ENCODE measurements around the gene PATZ1.

Gene PATZ1

DNA sequence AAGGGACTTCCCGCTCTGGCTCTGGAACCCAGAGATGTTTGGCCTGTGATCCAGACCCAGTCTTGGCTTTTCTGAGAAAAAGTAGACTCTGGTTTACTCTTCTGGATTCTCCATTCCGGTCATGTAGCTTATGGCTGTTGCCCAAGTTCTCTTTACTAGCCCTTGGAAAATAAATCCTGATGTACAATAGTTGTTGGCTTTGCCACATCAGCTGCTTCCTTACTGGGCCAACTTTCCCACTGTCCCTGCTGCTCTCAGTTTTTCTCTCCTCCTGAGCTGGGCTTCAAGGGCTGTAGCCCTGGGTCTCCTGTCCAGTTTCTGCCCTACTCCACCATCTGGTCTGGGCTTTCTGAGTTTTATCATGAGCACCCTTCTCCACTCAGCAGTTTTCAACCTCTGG is 12.5 kb downstream of the PATZ1 start:
- TF ChIP-seq ZNF426 (tag by site-specific recombination; IDR thresholded peaks at IDR 0.05), result no peak
- no peak for TF ChIP-seq ZNF146 (tag by site-specific recombination; IDR thresholded peaks at IDR 0.05)
- TF ChIP-seq ZNF548 (tag by site-specific recombination; IDR thresholded peaks at IDR 0.05), result no peak
- TF ChIP-seq HOXA7 (CRISPR knock-in tag; IDR thresholded peaks at IDR 0.05; ENCODE audit: borderline replicate concordance), result no peak
- TF ChIP-seq ZBTB48 (tag by site-specific recombination; IDR thresholded peaks at IDR 0.05), result no peak
- no peak for TF ChIP-seq ZNF10 (tag by site-specific recombination; IDR thresholded peaks at IDR 0.05)
- TF ChIP-seq YY2 (tag by site-specific recombination; IDR thresholded peaks at IDR 0.05), result no peak
- no peak for TF ChIP-seq ZNF174 (tag by site-specific recombination; IDR thresholded peaks at IDR 0.05)
- TF ChIP-seq ZNF501 (tag by site-specific recombination; IDR thresholded peaks at IDR 0.05), result no peak
- ChIA-PET CTCF (interaction anchor here (0.8 to 2.7 kb wide), 3 partner anchors 11 to 61 kb away, joined by 3 to 10 read pairs (median 4); no protein-coding TSS in a partner anchor), POLR2A (no interaction called here)
- no peak overlapping the region for H3K4me3 ChIP-seq (ENCODE audit: low read depth, low read length)
- H3K4me1 ChIP-seq (ENCODE audit: control insufficient read depth, insufficient read depth, low read length), result no peaks in the 10 kb centered on the region
- H3K9me3 ChIP-seq (ENCODE audit: control insufficient read depth, insufficient read depth, low read depth, low read length), result no peaks in the 10 kb centered on the region
- no peak overlapping the region for H3K27ac ChIP-seq (ENCODE audit: extremely low read depth, low read depth, low read length)
- peaks cover 51 to 89% of the 10 kb centered on the region in 2 experiments for H3K36me3 ChIP-seq (ENCODE audit: control insufficient read depth in 2 of 2, insufficient read depth in 1 of 2, low read length in 2 of 2)

DNA sequence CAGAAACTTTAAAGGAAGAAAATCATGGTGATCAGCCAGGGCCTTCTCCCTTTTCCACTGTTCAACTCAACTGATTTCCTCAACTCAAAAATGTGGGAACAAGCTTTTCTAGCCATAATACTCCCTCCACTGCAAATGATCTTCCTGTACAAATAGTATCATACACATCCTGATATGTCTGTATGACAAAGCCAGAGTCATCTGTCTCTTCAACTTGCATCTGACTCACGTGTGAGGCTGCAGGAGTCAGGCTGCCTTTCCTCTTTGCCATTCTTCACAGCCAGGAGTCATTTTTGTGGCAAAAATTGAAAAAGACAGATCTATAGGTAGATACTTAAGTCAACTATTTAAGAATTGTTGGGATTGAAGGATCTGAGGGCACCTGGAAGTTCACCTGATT is 13.3 kb downstream of the PATZ1 start:
- CTCF ChIA-PET, result interaction anchor here (0.7 to 2.7 kb wide), 2 partner anchors 8 to 20 kb away, joined by 3 to 10 read pairs; no protein-coding TSS in a partner anchor
- Histone ChIP-seq H3K4me1 (ENCODE audit: control insufficient read depth, insufficient read depth, low read length) (no peaks in the 10 kb centered on the region), H3K36me3 (ENCODE audit: control insufficient read depth in 2 of 2, insufficient read depth in 1 of 2, low read length in 2 of 2) (peaks cover 50 to 89% of the 10 kb centered on the region in 2 experiments), H3K9me3 (ENCODE audit: control insufficient read depth, insufficient read depth, low read depth, low read length) (no peaks in the 10 kb centered on the region), H3K27ac (ENCODE audit: extremely low read depth, low read depth, low read length) (no peak overlapping the region), H3K4me3 (ENCODE audit: low read depth, low read length) (no peak overlapping the region)
- POLR2A ChIA-PET, result interaction anchor here (0.6 kb wide), 1 partner anchor 35 kb away, joined by 4 read pairs; no protein-coding TSS in a partner anchor
- no peak for TF ChIP-seq GLI2 (tag by site-specific recombination; IDR thresholded peaks at IDR 0.05; ENCODE audit: borderline replicate concordance, low read depth)
- TF ChIP-seq ZNF600 (tag by site-specific recombination; IDR thresholded peaks at IDR 0.05), result no peak
- TF ChIP-seq HOXC10 (CRISPR knock-in tag; IDR thresholded peaks at IDR 0.05), result no peak
- TF ChIP-seq ZNF350 (tag by site-specific recombination; IDR thresholded peaks at IDR 0.05), result no peak
- TF ChIP-seq ZNF202 (tag by site-specific recombination; IDR thresholded peaks at IDR 0.05; ENCODE audit: borderline replicate concordance), result no peak
- no peak for TF ChIP-seq ZBTB21 (tag by site-specific recombination; IDR thresholded peaks at IDR 0.05)
- TF ChIP-seq, protein P1, sequence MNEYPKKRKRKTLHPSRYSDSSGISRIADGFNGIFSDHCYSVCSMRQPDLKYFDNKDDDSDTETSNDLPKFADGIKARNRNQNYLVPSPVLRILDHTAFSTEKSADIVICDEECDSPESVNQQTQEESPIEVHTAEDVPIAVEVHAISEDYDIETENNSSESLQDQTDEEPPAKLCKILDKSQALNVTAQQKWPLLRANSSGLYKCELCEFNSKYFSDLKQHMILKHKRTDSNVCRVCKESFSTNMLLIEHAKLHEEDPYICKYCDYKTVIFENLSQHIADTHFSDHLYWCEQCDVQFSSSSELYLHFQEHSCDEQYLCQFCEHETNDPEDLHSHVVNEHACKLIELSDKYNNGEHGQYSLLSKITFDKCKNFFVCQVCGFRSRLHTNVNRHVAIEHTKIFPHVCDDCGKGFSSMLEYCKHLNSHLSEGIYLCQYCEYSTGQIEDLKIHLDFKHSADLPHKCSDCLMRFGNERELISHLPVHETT (tag by site-specific recombination; IDR thresholded peaks at IDR 0.05), result no peak
- TF ChIP-seq ZNF324 (tag by site-specific recombination; IDR thresholded peaks at IDR 0.05), result no peak
- TF ChIP-seq, protein P2, sequence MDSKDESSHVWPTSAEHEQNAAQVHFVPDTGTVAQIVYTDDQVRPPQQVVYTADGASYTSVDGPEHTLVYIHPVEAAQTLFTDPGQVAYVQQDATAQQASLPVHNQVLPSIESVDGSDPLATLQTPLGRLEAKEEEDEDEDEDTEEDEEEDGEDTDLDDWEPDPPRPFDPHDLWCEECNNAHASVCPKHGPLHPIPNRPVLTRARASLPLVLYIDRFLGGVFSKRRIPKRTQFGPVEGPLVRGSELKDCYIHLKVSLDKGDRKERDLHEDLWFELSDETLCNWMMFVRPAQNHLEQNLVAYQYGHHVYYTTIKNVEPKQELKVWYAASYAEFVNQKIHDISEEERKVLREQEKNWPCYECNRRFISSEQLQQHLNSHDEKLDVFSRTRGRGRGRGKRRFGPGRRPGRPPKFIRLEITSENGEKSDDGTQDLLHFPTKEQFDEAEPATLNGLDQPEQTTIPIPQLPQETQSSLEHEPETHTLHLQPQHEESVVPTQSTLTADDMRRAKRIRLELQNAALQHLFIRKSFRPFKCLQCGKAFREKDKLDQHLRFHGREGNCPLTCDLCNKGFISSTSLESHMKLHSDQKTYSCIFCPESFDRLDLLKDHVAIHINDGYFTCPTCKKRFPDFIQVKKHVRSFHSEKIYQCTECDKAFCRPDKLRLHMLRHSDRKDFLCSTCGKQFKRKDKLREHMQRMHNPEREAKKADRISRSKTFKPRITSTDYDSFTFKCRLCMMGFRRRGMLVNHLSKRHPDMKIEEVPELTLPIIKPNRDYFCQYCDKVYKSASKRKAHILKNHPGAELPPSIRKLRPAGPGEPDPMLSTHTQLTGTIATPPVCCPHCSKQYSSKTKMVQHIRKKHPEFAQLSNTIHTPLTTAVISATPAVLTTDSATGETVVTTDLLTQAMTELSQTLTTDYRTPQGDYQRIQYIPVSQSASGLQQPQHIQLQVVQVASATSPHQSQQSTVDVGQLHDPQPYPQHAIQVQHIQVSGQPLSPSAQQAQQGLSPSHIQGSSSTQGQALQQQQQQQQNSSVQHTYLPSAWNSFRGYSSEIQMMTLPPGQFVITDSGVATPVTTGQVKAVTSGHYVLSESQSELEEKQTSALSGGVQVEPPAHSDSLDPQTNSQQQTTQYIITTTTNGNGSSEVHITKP (tag by site-specific recombination; IDR thresholded peaks at IDR 0.05), result no peak
- TF ChIP-seq KLF7 (tag by site-specific recombination; IDR thresholded peaks at IDR 0.05; ENCODE audit: borderline replicate concordance), result no peak
- TF ChIP-seq ZBTB17 (tag by site-specific recombination; IDR thresholded peaks at IDR 0.05), result no peak
- no peak for TF ChIP-seq ZNF529 (tag by site-specific recombination; IDR thresholded peaks at IDR 0.05; ENCODE audit: insufficient replicate concordance)
- TF ChIP-seq ZFHX2 (tag by site-specific recombination; conservative IDR thresholded peaks at IDR 0.05), result no peak
- no peak for TF ChIP-seq ZNF777 (tag by site-specific recombination; IDR thresholded peaks at IDR 0.05; ENCODE audit: borderline replicate concordance)
- TF ChIP-seq ZNF239 (tag by site-specific recombination; IDR thresholded peaks at IDR 0.05), result no peak
- TF ChIP-seq, protein P3, sequence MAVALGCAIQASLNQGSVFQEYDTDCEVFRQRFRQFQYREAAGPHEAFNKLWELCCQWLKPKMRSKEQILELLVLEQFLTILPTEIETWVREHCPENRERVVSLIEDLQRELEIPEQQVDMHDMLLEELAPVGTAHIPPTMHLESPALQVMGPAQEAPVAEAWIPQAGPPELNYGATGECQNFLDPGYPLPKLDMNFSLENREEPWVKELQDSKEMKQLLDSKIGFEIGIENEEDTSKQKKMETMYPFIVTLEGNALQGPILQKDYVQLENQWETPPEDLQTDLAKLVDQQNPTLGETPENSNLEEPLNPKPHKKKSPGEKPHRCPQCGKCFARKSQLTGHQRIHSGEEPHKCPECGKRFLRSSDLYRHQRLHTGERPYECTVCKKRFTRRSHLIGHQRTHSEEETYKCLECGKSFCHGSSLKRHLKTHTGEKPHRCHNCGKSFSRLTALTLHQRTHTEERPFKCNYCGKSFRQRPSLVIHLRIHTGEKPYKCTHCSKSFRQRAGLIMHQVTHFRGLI (tag by site-specific recombination; IDR thresholded peaks at IDR 0.05), result no peak
- TF ChIP-seq, protein P4, sequence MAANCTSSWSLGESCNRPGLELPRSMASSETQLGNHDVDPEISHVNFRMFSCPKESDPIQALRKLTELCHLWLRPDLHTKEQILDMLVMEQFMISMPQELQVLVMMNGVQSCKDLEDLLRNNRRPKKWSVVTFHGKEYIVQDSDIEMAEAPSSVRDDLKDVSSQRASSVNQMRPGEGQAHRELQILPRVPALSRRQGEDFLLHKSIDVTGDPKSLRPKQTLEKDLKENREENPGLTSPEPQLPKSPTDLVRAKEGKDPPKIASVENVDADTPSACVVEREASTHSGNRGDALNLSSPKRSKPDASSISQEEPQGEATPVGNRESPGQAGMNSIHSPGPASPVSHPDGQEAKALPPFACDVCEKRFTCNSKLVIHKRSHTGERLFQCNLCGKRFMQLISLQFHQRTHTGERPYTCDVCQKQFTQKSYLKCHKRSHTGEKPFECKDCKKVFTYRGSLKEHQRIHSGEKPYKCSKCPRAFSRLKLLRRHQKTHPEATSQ (tag by site-specific recombination; IDR thresholded peaks at IDR 0.05), result no peak
- TF ChIP-seq, protein P5, sequence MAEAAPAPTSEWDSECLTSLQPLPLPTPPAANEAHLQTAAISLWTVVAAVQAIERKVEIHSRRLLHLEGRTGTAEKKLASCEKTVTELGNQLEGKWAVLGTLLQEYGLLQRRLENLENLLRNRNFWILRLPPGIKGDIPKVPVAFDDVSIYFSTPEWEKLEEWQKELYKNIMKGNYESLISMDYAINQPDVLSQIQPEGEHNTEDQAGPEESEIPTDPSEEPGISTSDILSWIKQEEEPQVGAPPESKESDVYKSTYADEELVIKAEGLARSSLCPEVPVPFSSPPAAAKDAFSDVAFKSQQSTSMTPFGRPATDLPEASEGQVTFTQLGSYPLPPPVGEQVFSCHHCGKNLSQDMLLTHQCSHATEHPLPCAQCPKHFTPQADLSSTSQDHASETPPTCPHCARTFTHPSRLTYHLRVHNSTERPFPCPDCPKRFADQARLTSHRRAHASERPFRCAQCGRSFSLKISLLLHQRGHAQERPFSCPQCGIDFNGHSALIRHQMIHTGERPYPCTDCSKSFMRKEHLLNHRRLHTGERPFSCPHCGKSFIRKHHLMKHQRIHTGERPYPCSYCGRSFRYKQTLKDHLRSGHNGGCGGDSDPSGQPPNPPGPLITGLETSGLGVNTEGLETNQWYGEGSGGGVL (tag by site-specific recombination; IDR thresholded peaks at IDR 0.05), result no peak
